OCI-LY7 (cell line): ENCODE results near the gene POLR1D. TPM values are rescaled to one million over a fixed set of nuclear protein-coding genes. Genes with fewer than 3 reads are reported as not detected.
A peak's percentile ranks its signal among the peaks of the same experiment; 100 is the strongest.

ENCODE experiments used
- BruUV-seq: library from RNA; stranded (reverse); fragments of 400-500 nt; replicated peaks from 2 replicates; lab custom pipeline; 2021; lab: Mats Ljungman, UMichigan
- CTCF ChIA-PET: fragments of 300-600 bp; sonication (Branson Sonifier 250); formaldehyde crosslinking; loops from one replicate; lab custom pipeline; 2022; ENCODE audit warnings: antibody characterized with exemption; ENCODE audit not compliant: unreplicated experiment; lab: Charles Lee
- POLR2A ChIA-PET: fragments of 300-600 bp; sonication (Branson Sonifier 250); formaldehyde crosslinking; loops from one replicate; lab custom pipeline; 2022; ENCODE audit warnings: antibody characterized with exemption; lab: Charles Lee
- DNase-seq: peaks from one replicate; pipeline ENCODE4 v3.0.0-alpha.2; 2015; ENCODE audit warnings: low spot score
- H2AFZ ChIP-seq: fragments of 200-600 bp; sonication (generic), shearing (Covaris generic); 2 replicates; pipeline ENCODE4 v1.6.1; 2014; ENCODE audit warnings: mild to moderate bottlenecking, antibody characterized with exemption, low read length, moderate library complexity
- H3K27ac ChIP-seq: fragments of 200-600 bp; sonication (generic); 2 replicates; pipeline ENCODE4 v1.5.1; 2014; ENCODE audit warnings: mixed run types, low read depth, mild to moderate bottlenecking, moderate library complexity, low read length, inconsistent platforms; ENCODE audit not compliant: poor library complexity, severe bottlenecking
- H3K36me3 ChIP-seq: fragments of 200-600 bp; sonication (generic); 2 replicates; pipeline ENCODE4 v1.6.1; 2014; ENCODE audit warnings: mild to moderate bottlenecking, antibody characterized with exemption, low read length, moderate library complexity, mixed read lengths; ENCODE audit not compliant: insufficient read depth
- H3K4me1 ChIP-seq: fragments of 200-600 bp; sonication (generic); 2 replicates; pipeline ENCODE4 v1.5.1; 2014; ENCODE audit warnings: mild to moderate bottlenecking, low read length; ENCODE audit not compliant: insufficient read depth, poor library complexity, severe bottlenecking
- H3K4me2 ChIP-seq: fragments of 200-600 bp; sonication (generic); 2 replicates; pipeline ENCODE4 v1.6.1; 2014; ENCODE audit warnings: mild to moderate bottlenecking, low read length
- H3K4me3 ChIP-seq: fragments of 200-600 bp; sonication (generic); 2 replicates; pipeline ENCODE4 v1.5.1; 2014; ENCODE audit warnings: mild to moderate bottlenecking, low read depth, low read length; ENCODE audit not compliant: poor library complexity, severe bottlenecking
- H3K79me2 ChIP-seq: fragments of 200-600 bp; sonication (generic); 2 replicates; pipeline ENCODE4 v1.6.1; 2016; ENCODE audit warnings: low read depth, mild to moderate bottlenecking, low read length, moderate library complexity, mixed read lengths; ENCODE audit not compliant: insufficient read depth
- H3K9me2 ChIP-seq: fragments of 200-600 bp; sonication (generic); 2 replicates; pipeline ENCODE4 v1.6.1; 2016; ENCODE audit warnings: mild to moderate bottlenecking, low read length, mixed read lengths; ENCODE audit not compliant: insufficient read depth
- H3K9me3 ChIP-seq: fragments of 200-600 bp; sonication (generic); 2 replicates; pipeline ENCODE4 v1.6.1; 2014; ENCODE audit warnings: mild to moderate bottlenecking, mixed run types, low read length, mixed read lengths
- H4K20me1 ChIP-seq: fragments of 200-600 bp; sonication (generic); 2 replicates; pipeline ENCODE4 v1.6.1; 2014; ENCODE audit warnings: mild to moderate bottlenecking, antibody characterized with exemption, low read length, moderate library complexity, mixed read lengths; ENCODE audit not compliant: insufficient read depth
- CTCF ChIP-seq: fragments of 200-600 bp; sonication (generic); conservative IDR thresholded peaks from 2 replicates; pipeline ENCODE4 v1.5.1; 2014; ENCODE audit warnings: mild to moderate bottlenecking, antibody characterized with exemption, low read length, moderate library complexity, mixed read lengths
- EZH2phosphoT487 ChIP-seq: fragments of 200-600 bp; sonication (generic); IDR thresholded peaks from 2 replicates; pipeline ENCODE4 v1.6.1; 2018; ENCODE audit warnings: low read depth, borderline replicate concordance, mild to moderate bottlenecking, mixed run types, antibody characterized with exemption, low read length, moderate library complexity, mixed read lengths
- intact Hi-C: fragments of 100-400 bp; cut with micrococcal nuclease; formaldehyde crosslinking; loops from one replicate; pipeline ENCODE4 v1.10.0; 2022; ENCODE audit not compliant: unreplicated experiment
- total RNA-seq, 2 experiments: library from RNA; depleted of rRNA in 1 of 2; stranded (reverse); fragments of >200 nt in 1 of 2; shearing (Covaris generic) in 1 of 2; gene quantifications; 2 replicates each; pipeline ENCODE4 v1.2.3, GENCODE V29; 2014 to 2022

The POLR1D gene
- total RNA-seq, 2 experiments from 2014 or later: 115 to 174 TPM

- TF ChIP-seq CTCF (no peak), EZH2phosphoT487 (no peak)
- H3K4me2 ChIP-seq: no peak overlapping the region
- H3K9me2 ChIP-seq: no peaks in the 10 kb centered on the region
- ChIA-PET POLR2A (no interaction called here), CTCF (no interaction called here)
- no peak for DNase-seq
- no peaks in the 10 kb centered on the region for H3K79me2 ChIP-seq
- intact Hi-C loops: no loop called here
- H3K36me3 ChIP-seq: no peaks in the 10 kb centered on the region
- no peak overlapping the region for H3K27ac ChIP-seq
- H3K4me1 ChIP-seq: peaks cover 16% of the 10 kb centered on the region
- H3K9me3 ChIP-seq: 0 out of 2 replicates have a peak, but pooled peaks cover 5% of the 10 kb centered on the region
- peaks cover 7% of the 10 kb centered on the region; the same call in 1 of the 2 replicates for H4K20me1 ChIP-seq
- no TSS peak for BruUV-seq
- no peak overlapping the region for H3K4me3 ChIP-seq
- no peak overlapping the region for H2AFZ ChIP-seq
These were observed 28.8 kb upstream of the POLR1D start for GRCh38 chr13:27592865-27593264.

GRCh38 chr13:27593267-27593666, 28.4 kb upstream of the POLR1D start:
- Histone ChIP-seq H3K79me2 (no peaks in the 10 kb centered on the region), H4K20me1 (peaks cover 7% of the 10 kb centered on the region; the same call in 1 of the 2 replicates), H3K4me1 (peaks cover 16% of the 10 kb centered on the region), H3K4me2 (no peak overlapping the region), H3K9me3 (0 out of 2 replicates have a peak, but pooled peaks cover 1% of the 10 kb centered on the region), H2AFZ (no peak overlapping the region), H3K27ac (no peak overlapping the region), H3K9me2 (no peaks in the 10 kb centered on the region), H3K36me3 (no peaks in the 10 kb centered on the region), H3K4me3 (no peak overlapping the region)
- no TSS peak for BruUV-seq
- ChIA-PET CTCF (no interaction called here), POLR2A (interaction anchor here (0.7 kb wide), 1 partner anchor 45 kb away, joined by 4 read pairs; no protein-coding TSS in a partner anchor)
- intact Hi-C loops: no loop called here
- DNase-seq: no peak
- TF ChIP-seq EZH2phosphoT487: no peak
- no peak for TF ChIP-seq CTCF

GRCh38 chr13:27595055-27595811, 26.5 kb upstream of the POLR1D start:
- H3K9me2 ChIP-seq: no peaks in the 10 kb centered on the region
- BruUV-seq: no TSS peak
- H3K27ac ChIP-seq: no peak overlapping the region
- ChIA-PET POLR2A (no interaction called here), CTCF (no interaction called here)
- no peaks in the 10 kb centered on the region for H3K9me3 ChIP-seq
- H2AFZ ChIP-seq: no peak overlapping the region
- H3K4me2 ChIP-seq: 0 out of 2 replicates have a peak overlapping the region, but pooled peaks have one; percentile 2
- H3K4me1 ChIP-seq: peaks cover 16% of the 10 kb centered on the region
- TF ChIP-seq EZH2phosphoT487: no peak
- no peak for TF ChIP-seq CTCF
- intact Hi-C loops: no loop called here
- no peak overlapping the region for H3K4me3 ChIP-seq
- H3K36me3 ChIP-seq: no peaks in the 10 kb centered on the region
- no peak for DNase-seq
- peaks cover 7% of the 10 kb centered on the region; the same call in 1 of the 2 replicates for H4K20me1 ChIP-seq
- H3K79me2 ChIP-seq: no peaks in the 10 kb centered on the region
